Mesendoderm (in vitro differentiated cells): ENCODE measurements around the gene VSIG8.

Source experiments
- DNase-seq: peaks from one replicate; pipeline ENCODE4 v3.0.0; 2013
- H2AK5ac ChIP-seq: 2 replicates; pipeline ENCODE4 v1.6.1; 2013; ENCODE audit warnings: low read length, inconsistent platforms
- H2BK120ac ChIP-seq: 2 replicates; pipeline ENCODE4 v1.6.1; 2013; ENCODE audit warnings: low read depth, mild to moderate bottlenecking, low read length, moderate library complexity, mixed read lengths
- H2BK15ac ChIP-seq: replicated peaks from 2 replicates; pipeline ENCODE4 v1.6.1; 2013; ENCODE audit warnings: low read depth, mild to moderate bottlenecking, moderate library complexity
- H2BK5ac ChIP-seq: 2 replicates; pipeline ENCODE4 v1.6.1; 2013; ENCODE audit warnings: low read length, inconsistent platforms
- H3K18ac ChIP-seq: 2 replicates; pipeline ENCODE4 v1.6.1; 2013; ENCODE audit warnings: mild to moderate bottlenecking, low read length, mixed read lengths
- H3K23ac ChIP-seq: one replicate; pipeline ENCODE4 v1.6.1; 2013; ENCODE audit warnings: low read length
- H3K27ac ChIP-seq: 2 replicates; pipeline ENCODE4 v1.5.1; 2013; ENCODE audit warnings: low read depth, mild to moderate bottlenecking, inconsistent platforms, low read length, moderate library complexity
- H3K27me3 ChIP-seq: 2 replicates; pipeline ENCODE4 v1.6.1; 2013; ENCODE audit warnings: low read length, control low read depth, mild to moderate bottlenecking, inconsistent platforms; ENCODE audit not compliant: insufficient read depth, poor library complexity
- H3K36me3 ChIP-seq: 2 replicates; pipeline ENCODE4 v1.6.1; 2013; ENCODE audit warnings: low read length, inconsistent platforms; ENCODE audit not compliant: control insufficient read depth, insufficient read depth
- H3K4ac ChIP-seq: one replicate; pipeline ENCODE4 v1.6.1; 2013; ENCODE audit warnings: low read depth, mild to moderate bottlenecking, low read length, moderate library complexity
- H3K4me1 ChIP-seq: 2 replicates; pipeline ENCODE4 v1.6.1; 2013; ENCODE audit warnings: low read depth, low read length, inconsistent platforms; ENCODE audit not compliant: control insufficient read depth
- H3K4me2 ChIP-seq: 2 replicates; pipeline ENCODE4 v1.6.1; 2013; ENCODE audit warnings: low read length
- H3K4me3 ChIP-seq: 2 replicates; pipeline ENCODE4 v1.5.1; 2013; ENCODE audit warnings: mild to moderate bottlenecking, low read length
- H3K56ac ChIP-seq: one replicate; pipeline ENCODE4 v1.6.1; 2013; ENCODE audit warnings: low read length
- H3K79me1 ChIP-seq: 2 replicates; pipeline ENCODE4 v1.6.1; 2013; ENCODE audit warnings: low read length, inconsistent platforms
- H3K79me2 ChIP-seq: 2 replicates; pipeline ENCODE4 v1.6.1; 2013; ENCODE audit warnings: mild to moderate bottlenecking, low read length; ENCODE audit not compliant: control insufficient read depth, insufficient read depth
- H3K9ac ChIP-seq: 2 replicates; pipeline ENCODE4 v1.6.1; 2013; ENCODE audit warnings: low read length, inconsistent platforms
- H4K5ac ChIP-seq: one replicate; pipeline ENCODE4 v1.6.1; 2013; ENCODE audit warnings: low read length
- H4K8ac ChIP-seq: one replicate; pipeline ENCODE4 v1.6.1; 2013; ENCODE audit warnings: low read depth, mild to moderate bottlenecking, control low read depth, low read length, moderate library complexity
- WGBS: extraction: QIAGEN DNeasy Blood & Tissue Kit; methylation state at CpG from one replicate; pipeline ENCODE4 v1.1.7; 2013; ENCODE audit warnings: low lambda C conversion rate, missing lambda C conversion rate; ENCODE audit not compliant: insufficient coverage; ENCODE audit errors: extremely low coverage; 5-methylcytosine and 5-hydroxymethylcytosine counted together

VSIG8 gene

DNA sequence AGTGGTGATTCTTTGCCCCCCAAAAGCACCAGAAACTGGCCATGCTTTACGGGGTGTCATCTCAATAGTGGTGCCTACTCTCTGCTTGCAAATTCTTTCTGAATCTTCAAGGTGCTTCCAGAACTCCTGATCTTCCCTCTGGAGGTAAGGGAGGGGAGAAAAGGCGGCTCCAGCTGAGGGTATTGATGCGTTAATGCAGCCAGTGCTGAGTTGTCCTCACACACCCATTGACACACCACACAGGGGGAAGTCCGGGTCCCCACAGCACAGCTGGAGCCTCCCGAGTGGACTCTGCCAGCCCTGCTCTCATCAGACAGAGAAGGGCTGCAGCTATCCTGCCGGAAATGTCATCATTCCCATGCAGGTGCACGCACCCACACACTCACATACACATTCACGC, 1.2 kb downstream of the VSIG8 start:
- Histone ChIP-seq H2BK120ac (no peak overlapping the region), H4K5ac (no peak overlapping the region), H2BK5ac (no peak overlapping the region), H3K9ac (no peak overlapping the region), H3K56ac (no peak overlapping the region), H4K8ac (no peak overlapping the region), H3K36me3 (no peaks in the 10 kb centered on the region), H3K4me2 (no peak overlapping the region), H3K4me3 (no peak overlapping the region), H3K23ac (no peak overlapping the region), H2BK15ac (no peak overlapping the region), H2AK5ac (no peak overlapping the region), H3K18ac (no peak overlapping the region), H3K27me3 (no peaks in the 10 kb centered on the region), H3K79me2 (no peaks in the 10 kb centered on the region), H3K4me1 (no peaks in the 10 kb centered on the region), H3K27ac (no peak overlapping the region), H3K79me1 (no peaks in the 10 kb centered on the region), H3K4ac (no peak overlapping the region)
- no peak for DNase-seq
- WGBS, result no CpG with 5 or more reads among the region's 8 CpGs

DNA sequence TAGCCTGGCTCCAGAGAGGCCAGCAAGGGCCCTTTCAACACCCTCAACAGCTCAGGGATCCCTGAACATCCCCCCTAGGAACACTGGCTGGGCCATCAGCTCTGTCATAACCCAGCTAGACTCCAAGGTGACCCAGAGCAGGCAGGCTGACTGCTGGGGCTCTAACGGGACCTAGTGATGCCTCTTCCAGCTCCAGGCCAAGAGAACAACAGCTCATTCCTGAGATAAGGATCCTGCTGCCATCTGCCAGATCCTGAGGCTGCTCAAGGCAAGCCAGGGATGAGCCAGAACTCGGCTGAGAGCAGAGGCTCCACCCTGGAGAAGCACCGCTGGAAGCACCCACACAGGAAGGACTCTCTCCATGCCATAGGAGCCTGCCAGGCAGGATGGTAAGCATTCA, 2.0 kb downstream of the VSIG8 start:
- Histone ChIP-seq H3K9ac (no peak overlapping the region), H3K79me1 (no peaks in the 10 kb centered on the region), H4K5ac (no peak overlapping the region), H3K56ac (no peak overlapping the region), H4K8ac (no peak overlapping the region), H3K4me2 (no peak overlapping the region), H2AK5ac (no peak overlapping the region), H3K79me2 (no peaks in the 10 kb centered on the region), H3K27me3 (no peaks in the 10 kb centered on the region), H3K18ac (no peak overlapping the region), H3K4me3 (no peak overlapping the region), H2BK15ac (no peak overlapping the region), H3K23ac (no peak overlapping the region), H3K36me3 (no peaks in the 10 kb centered on the region), H2BK120ac (no peak overlapping the region), H3K4me1 (no peaks in the 10 kb centered on the region), H3K27ac (no peak overlapping the region), H3K4ac (no peak overlapping the region), H2BK5ac (no peak overlapping the region)
- DNase-seq, result no peak
- WGBS, result no CpG with 5 or more reads among the region's 3 CpGs

GRCh38 chr1:159859767-159860322, 2.6 kb downstream of the VSIG8 start:
- Histone ChIP-seq H3K79me2 (no peaks in the 10 kb centered on the region), H2AK5ac (no peak overlapping the region), H3K27ac (no peak overlapping the region)

DNA sequence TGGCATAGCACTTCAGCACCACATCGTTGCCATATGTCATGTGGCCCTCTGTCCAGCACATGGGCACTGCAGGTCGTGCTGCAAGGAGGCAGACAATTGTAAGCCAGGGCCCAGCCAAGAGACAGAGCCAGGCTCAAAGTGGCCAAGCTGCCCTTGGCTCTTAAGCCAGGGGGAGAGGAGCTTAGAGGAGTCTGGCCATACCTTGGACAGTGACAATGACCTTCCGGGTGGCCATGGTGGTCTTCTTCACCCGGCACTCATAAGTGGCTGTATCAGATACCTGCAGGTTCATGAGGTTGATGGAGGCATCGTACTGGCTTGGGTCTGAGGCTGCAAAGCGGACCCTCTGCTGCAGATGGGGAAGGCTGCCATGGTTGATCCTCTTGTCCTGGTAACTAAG, 4.6 kb downstream of the VSIG8 start:
- Histone ChIP-seq H4K8ac (no peak overlapping the region), H3K56ac (no peak overlapping the region), H3K4me2 (no peak overlapping the region), H3K9ac (no peak overlapping the region), H2BK120ac (no peak overlapping the region), H2BK15ac (no peak overlapping the region), H3K79me2 (no peaks in the 10 kb centered on the region), H3K4me1 (no peaks in the 10 kb centered on the region), H4K5ac (no peak overlapping the region), H3K27me3 (peaks cover 3% of the 10 kb centered on the region), H3K4ac (no peak overlapping the region), H3K27ac (no peak overlapping the region), H3K36me3 (no peaks in the 10 kb centered on the region), H3K18ac (no peak overlapping the region), H3K79me1 (no peaks in the 10 kb centered on the region), H3K23ac (no peak overlapping the region), H3K4me3 (no peak overlapping the region), H2AK5ac (no peak overlapping the region), H2BK5ac (no peak overlapping the region)
- WGBS, result no CpG with 5 or more reads among the region's 6 CpGs
- no peak for DNase-seq

More at GRCh38 chr1:159859767-159860322, 2.6 kb downstream of the VSIG8 start:
- no peak overlapping the region for H3K4ac ChIP-seq
- no peaks in the 10 kb centered on the region for H3K79me1 ChIP-seq
- H4K8ac ChIP-seq, result no peak overlapping the region
- no peak overlapping the region for H3K56ac ChIP-seq
- no peak overlapping the region for H3K4me3 ChIP-seq
- H2BK15ac ChIP-seq, result no peak overlapping the region
- no peak overlapping the region for H2BK5ac ChIP-seq
- H3K36me3 ChIP-seq, result no peaks in the 10 kb centered on the region
- H3K9ac ChIP-seq, result no peak overlapping the region
- H3K18ac ChIP-seq, result no peak overlapping the region
- no peak overlapping the region for H4K5ac ChIP-seq
- no peak overlapping the region for H3K23ac ChIP-seq
- no peak overlapping the region for H3K4me2 ChIP-seq
- H3K4me1 ChIP-seq, result no peaks in the 10 kb centered on the region
- H3K27me3 ChIP-seq, result peaks cover 3% of the 10 kb centered on the region
- DNase-seq, result no peak
- WGBS, result no CpG with 5 or more reads among the region's 7 CpGs
- H2BK120ac ChIP-seq, result no peak overlapping the region

DNA sequence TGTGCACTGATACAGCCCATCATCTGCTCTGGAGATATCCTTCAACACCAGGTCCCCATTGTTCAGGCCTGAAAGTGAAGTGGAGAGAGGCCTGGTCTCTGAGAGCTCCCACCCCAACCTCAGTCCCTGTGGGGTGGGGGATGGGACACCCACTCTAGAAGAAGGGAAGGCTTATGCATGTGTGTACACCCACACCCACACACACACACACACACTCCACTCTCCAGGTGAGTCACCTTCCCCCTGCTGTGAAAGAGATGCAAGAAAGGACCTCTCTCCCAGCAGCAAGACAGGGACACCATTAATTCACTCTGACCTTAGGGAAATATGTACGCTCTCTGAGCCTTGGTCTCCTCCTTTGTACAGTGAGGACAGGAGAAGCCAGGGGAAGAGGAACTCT, 5.9 kb downstream of the VSIG8 start:
- no peak overlapping the region for H4K8ac ChIP-seq
- no peak overlapping the region for H2BK5ac ChIP-seq
- H3K4me1 ChIP-seq, result no peaks in the 10 kb centered on the region
- no peak overlapping the region for H3K23ac ChIP-seq
- H2BK15ac ChIP-seq, result no peak overlapping the region
- no peak overlapping the region for H3K18ac ChIP-seq
- H2BK120ac ChIP-seq, result no peak overlapping the region
- H3K79me1 ChIP-seq, result no peaks in the 10 kb centered on the region
- no peak overlapping the region for H3K9ac ChIP-seq
- peaks cover 3% of the 10 kb centered on the region for H3K27me3 ChIP-seq
- H3K79me2 ChIP-seq, result no peaks in the 10 kb centered on the region
- H2AK5ac ChIP-seq, result no peak overlapping the region
- H3K4ac ChIP-seq, result no peak overlapping the region
- no CpG with 5 or more reads among the region's 1 CpG for WGBS
- DNase-seq, result no peak
- H3K27ac ChIP-seq, result no peak overlapping the region
- H3K56ac ChIP-seq, result no peak overlapping the region
- no peak overlapping the region for H3K4me2 ChIP-seq
- H3K36me3 ChIP-seq, result no peaks in the 10 kb centered on the region
- H3K4me3 ChIP-seq, result no peak overlapping the region
- no peak overlapping the region for H4K5ac ChIP-seq

- DNase-seq, result no peak
- Histone ChIP-seq H3K79me2 (no peaks in the 10 kb centered on the region), H3K27me3 (peaks cover 3% of the 10 kb centered on the region), H3K56ac (no peak overlapping the region), H3K36me3 (no peaks in the 10 kb centered on the region), H4K5ac (no peak overlapping the region), H3K27ac (no peak overlapping the region), H2BK5ac (no peak overlapping the region), H3K79me1 (no peaks in the 10 kb centered on the region), H3K4me2 (no peak overlapping the region), H3K4me1 (no peaks in the 10 kb centered on the region), H3K9ac (no peak overlapping the region), H2BK15ac (no peak overlapping the region), H3K23ac (no peak overlapping the region), H3K4ac (no peak overlapping the region), H2BK120ac (no peak overlapping the region), H3K4me3 (no peak overlapping the region), H2AK5ac (no peak overlapping the region), H4K8ac (no peak overlapping the region), H3K18ac (no peak overlapping the region)
- no CpG with 5 or more reads among the region's 34 CpGs for WGBS
Observed at GRCh38 chr1:159855709-159856108, 6.7 kb downstream of the VSIG8 start.
